ENCODE measurements around the gene TLL2. TPM values are rescaled to one million over a fixed set of nuclear protein-coding genes. Genes with fewer than 3 reads are reported as not detected.

The TLL2 gene
- total RNA-seq, 2 experiments from 2014 or later, result 0.12 to 0.19 TPM

- Mint-ChIP-seq H3K36me3 (peaks cover 20% of the 10 kb centered on the region), H3K4me3 (no peak overlapping the region), H3K27me3 (peaks cover 46% of the 10 kb centered on the region), H3K4me1 (peaks cover 21% of the 10 kb centered on the region), H3K9me3 (no peaks in the 10 kb centered on the region), H3K27ac (no peak overlapping the region)
- DNase-seq, result no peak
Measured at GRCh38 chr10:96516337-96516736, 2.6 kb upstream of the TLL2 start.

- no peaks in the 10 kb centered on the region for H3K9me3 Mint-ChIP-seq
- peaks cover 21% of the 10 kb centered on the region for H3K4me1 Mint-ChIP-seq
- H3K36me3 Mint-ChIP-seq, result peaks cover 4% of the 10 kb centered on the region
- H3K27me3 Mint-ChIP-seq, result peaks cover 48% of the 10 kb centered on the region
- H3K4me3 Mint-ChIP-seq, result peak overlapping the region; percentile 56
- H3K27ac Mint-ChIP-seq, result no peak overlapping the region
- no peak for DNase-seq
Measured at GRCh38 chr10:96513305-96513697, 425 bp downstream of the TLL2 start.

- DNase-seq, result peak; percentile 19
- peaks cover 48% of the 10 kb centered on the region for H3K27me3 Mint-ChIP-seq
- H3K4me3 Mint-ChIP-seq, result peak overlapping the region; percentile 56
Measured at GRCh38 chr10:96512524-96513304, 1.0 kb downstream of the TLL2 start.

DNA sequence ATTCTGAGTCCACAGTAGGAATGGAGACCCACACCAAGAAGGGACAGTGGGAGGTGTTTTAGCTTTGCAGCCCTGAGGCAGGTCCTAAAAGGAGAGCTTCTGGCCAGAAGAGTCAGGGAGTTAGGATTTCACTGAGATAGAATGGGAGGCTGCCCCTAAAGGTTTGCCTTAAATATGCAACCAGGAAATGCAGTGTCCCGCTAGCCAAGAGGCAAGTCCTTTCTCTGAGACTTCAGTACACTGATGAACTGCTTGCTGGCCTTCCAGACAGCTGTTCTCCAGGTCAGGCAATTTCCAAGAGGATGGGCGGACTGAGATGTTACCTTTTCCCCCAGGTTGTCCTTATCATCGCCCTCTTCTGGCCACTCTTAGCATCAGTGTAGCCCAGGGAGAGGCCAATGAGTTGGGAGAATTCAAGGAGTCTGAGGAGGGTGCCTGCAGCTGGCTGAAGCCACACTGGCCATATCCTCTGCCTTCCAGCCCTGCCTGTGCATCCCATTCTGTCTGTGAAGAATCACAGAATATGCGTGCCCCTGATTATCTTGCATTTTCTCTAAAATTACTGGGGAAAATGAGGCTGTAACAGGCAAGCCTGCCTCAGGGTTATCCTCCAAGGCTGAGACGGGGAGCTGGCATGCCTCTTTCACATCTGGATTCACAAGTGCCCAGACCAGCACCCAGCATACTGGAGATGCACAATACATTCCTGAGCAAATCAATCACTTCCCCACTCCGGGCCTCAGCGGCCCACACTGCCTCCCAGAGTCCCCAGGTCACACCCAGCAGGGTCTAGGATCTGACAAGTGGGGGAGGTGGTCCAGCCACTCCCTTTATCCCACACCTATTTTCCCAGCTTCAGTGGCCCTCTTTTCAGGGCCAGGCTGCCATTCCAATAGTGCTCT lies 2.4 kb downstream of the TLL2 start:
- Mint-ChIP-seq H3K4me3 (no peak overlapping the region), H3K9me3 (no peaks in the 10 kb centered on the region)
- peak; percentile 17 for DNase-seq

More at GRCh38 chr10:96512524-96513304, 1.0 kb downstream of the TLL2 start:
- H3K4me1 Mint-ChIP-seq, result peaks cover 21% of the 10 kb centered on the region
- peaks cover 2% of the 10 kb centered on the region for H3K36me3 Mint-ChIP-seq
- no peaks in the 10 kb centered on the region for H3K9me3 Mint-ChIP-seq
- no peak overlapping the region for H3K27ac Mint-ChIP-seq

GRCh38 chr10:96509017-96509641 lies 4.6 kb downstream of the TLL2 start:
- no peaks in the 10 kb centered on the region for H3K9me3 Mint-ChIP-seq
- H3K36me3 Mint-ChIP-seq, result no peaks in the 10 kb centered on the region
- no peak for DNase-seq
- H3K4me3 Mint-ChIP-seq, result no peak overlapping the region
- H3K4me1 Mint-ChIP-seq, result peaks cover 10% of the 10 kb centered on the region
- no peak overlapping the region for H3K27ac Mint-ChIP-seq
- H3K27me3 Mint-ChIP-seq, result peaks cover 21% of the 10 kb centered on the region

More for the DNA sequence above, 2.4 kb downstream of the TLL2 start:
- Mint-ChIP-seq H3K36me3 (peaks cover under 1% of the 10 kb centered on the region), H3K27me3 (peaks cover 42% of the 10 kb centered on the region), H3K27ac (no peak overlapping the region), H3K4me1 (peaks cover 21% of the 10 kb centered on the region)

- DNase-seq, result no peak
- no peak overlapping the region for H3K27ac Mint-ChIP-seq
- peaks cover 9% of the 10 kb centered on the region for H3K27me3 Mint-ChIP-seq
- H3K9me3 Mint-ChIP-seq, result no peaks in the 10 kb centered on the region
- H3K4me3 Mint-ChIP-seq, result no peak overlapping the region
- no peaks in the 10 kb centered on the region for H3K36me3 Mint-ChIP-seq
- peaks cover 1% of the 10 kb centered on the region for H3K4me1 Mint-ChIP-seq
Measured at GRCh38 chr10:96507044-96507443, 6.7 kb downstream of the TLL2 start.

DNA sequence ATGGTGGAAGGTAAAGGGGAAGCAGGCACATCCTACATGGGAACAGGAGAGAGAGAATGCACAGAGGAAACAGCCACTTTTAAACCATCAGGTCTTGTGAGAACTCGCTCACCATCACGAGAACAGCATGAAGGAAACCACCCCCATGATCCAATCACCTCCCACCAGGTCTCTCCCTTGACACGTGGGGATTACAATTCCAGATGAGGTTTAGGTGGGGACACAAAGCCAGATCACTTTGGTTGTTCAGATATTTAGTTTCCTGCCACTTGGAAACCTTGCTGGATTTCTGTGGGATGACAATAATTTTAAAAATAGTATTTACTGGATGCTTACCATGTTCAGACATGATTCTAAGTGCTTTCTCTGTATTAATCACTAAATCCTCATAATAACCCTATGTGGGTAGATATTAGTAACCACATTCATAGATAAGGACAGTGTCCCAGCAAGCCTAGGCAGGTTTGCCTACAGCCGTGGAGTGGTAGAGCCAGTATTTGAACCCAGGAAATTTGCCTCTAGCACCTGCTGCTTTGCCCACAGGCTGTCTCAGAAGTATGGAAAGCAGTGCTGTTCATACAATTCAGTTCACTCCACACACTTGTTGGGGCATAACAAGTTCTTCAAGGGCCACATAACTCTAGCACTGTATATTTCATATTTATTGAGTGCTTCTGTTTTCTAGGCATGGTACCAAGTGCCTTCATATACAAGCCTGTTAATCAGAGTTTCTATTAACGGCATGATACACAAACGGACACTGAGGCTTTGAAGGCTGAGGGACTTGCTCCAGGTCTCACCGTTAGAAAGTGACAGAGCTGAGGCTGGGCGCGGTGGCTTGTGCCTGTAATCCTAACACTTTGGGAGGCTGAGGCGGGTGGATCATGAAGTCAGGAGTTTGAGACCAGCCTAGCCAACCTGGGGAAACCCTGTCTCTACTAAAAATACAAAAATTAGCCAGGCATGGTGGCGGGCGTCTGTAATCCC lies 8.3 kb downstream of the TLL2 start:
- no peak overlapping the region for H3K4me3 Mint-ChIP-seq
- no peak overlapping the region for H3K27ac Mint-ChIP-seq
- H3K9me3 Mint-ChIP-seq, result no peaks in the 10 kb centered on the region
- H3K27me3 Mint-ChIP-seq, result no peaks in the 10 kb centered on the region
- H3K4me1 Mint-ChIP-seq, result no peaks in the 10 kb centered on the region
- DNase-seq, result no peak
- no peaks in the 10 kb centered on the region for H3K36me3 Mint-ChIP-seq

- Mint-ChIP-seq H3K36me3 (no peaks in the 10 kb centered on the region), H3K4me1 (no peaks in the 10 kb centered on the region), H3K9me3 (no peaks in the 10 kb centered on the region), H3K27me3 (no peaks in the 10 kb centered on the region), H3K4me3 (no peak overlapping the region), H3K27ac (no peak overlapping the region)
- no peak for DNase-seq
Measured at GRCh38 chr10:96502561-96503282, 11.0 kb downstream of the TLL2 start.

- no peaks in the 10 kb centered on the region for H3K4me1 Mint-ChIP-seq
- H3K27ac Mint-ChIP-seq, result no peak overlapping the region
- H3K9me3 Mint-ChIP-seq, result no peaks in the 10 kb centered on the region
- no peak overlapping the region for H3K4me3 Mint-ChIP-seq
- DNase-seq, result no peak
- H3K36me3 Mint-ChIP-seq, result no peaks in the 10 kb centered on the region
- H3K27me3 Mint-ChIP-seq, result no peaks in the 10 kb centered on the region
Measured at GRCh38 chr10:96501985-96502384, 11.7 kb downstream of the TLL2 start.

- H3K4me1 Mint-ChIP-seq, result no peaks in the 10 kb centered on the region
- no peak overlapping the region for H3K27ac Mint-ChIP-seq
- H3K4me3 Mint-ChIP-seq, result no peak overlapping the region
- no peak for DNase-seq
- H3K27me3 Mint-ChIP-seq, result peaks cover 3% of the 10 kb centered on the region
- no peaks in the 10 kb centered on the region for H3K36me3 Mint-ChIP-seq
- no peaks in the 10 kb centered on the region for H3K9me3 Mint-ChIP-seq
Measured at GRCh38 chr10:96500519-96500918, 13.2 kb downstream of the TLL2 start.

- no peak overlapping the region for H3K4me3 Mint-ChIP-seq
Measured at GRCh38 chr10:96500050-96500449, 13.7 kb downstream of the TLL2 start.

GRCh38 chr10:96497391-96497790 lies 16.3 kb downstream of the TLL2 start:
- DNase-seq, result no peak
- Mint-ChIP-seq H3K9me3 (no peaks in the 10 kb centered on the region), H3K36me3 (no peaks in the 10 kb centered on the region), H3K4me3 (no peak overlapping the region), H3K4me1 (no peaks in the 10 kb centered on the region), H3K27me3 (peaks cover 7% of the 10 kb centered on the region), H3K27ac (no peak overlapping the region)

More at GRCh38 chr10:96500050-96500449, 13.7 kb downstream of the TLL2 start:
- DNase-seq, result no peak
- peaks cover 3% of the 10 kb centered on the region for H3K27me3 Mint-ChIP-seq
- H3K4me1 Mint-ChIP-seq, result no peaks in the 10 kb centered on the region
- H3K27ac Mint-ChIP-seq, result no peak overlapping the region
- H3K9me3 Mint-ChIP-seq, result no peaks in the 10 kb centered on the region
- H3K36me3 Mint-ChIP-seq, result no peaks in the 10 kb centered on the region

DNA sequence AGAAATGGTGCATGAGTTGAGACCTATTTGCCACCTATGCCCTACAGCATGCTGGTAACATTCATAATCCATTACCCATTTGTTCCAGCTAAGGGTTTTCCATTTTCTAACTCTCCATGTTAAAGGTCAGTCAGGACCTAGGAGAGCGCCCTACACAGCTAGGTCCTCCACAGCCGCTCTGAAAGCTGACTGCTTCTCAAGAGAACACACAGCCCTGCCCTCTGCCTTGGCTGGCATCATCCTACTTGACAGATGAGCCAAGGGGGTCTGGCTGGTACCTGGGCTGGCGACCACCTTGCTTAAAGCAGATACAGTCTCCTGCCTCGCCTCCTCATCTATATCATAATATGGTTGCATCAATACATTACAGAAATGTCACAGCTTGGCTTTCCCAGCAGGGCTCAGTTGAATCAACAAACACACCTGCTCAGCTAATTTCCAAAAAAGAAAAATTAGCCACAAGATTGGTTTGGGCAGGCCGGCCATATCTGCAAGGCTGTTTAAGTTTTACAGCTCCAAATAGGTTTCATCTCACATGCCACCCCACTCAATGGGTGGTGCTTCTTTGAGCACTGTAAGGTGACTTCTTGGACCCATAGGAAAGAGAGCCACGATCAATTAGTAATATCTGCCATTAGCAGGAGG lies 17.3 kb downstream of the TLL2 start:
- Mint-ChIP-seq H3K4me1 (no peaks in the 10 kb centered on the region), H3K27ac (no peak overlapping the region), H3K36me3 (no peaks in the 10 kb centered on the region), H3K27me3 (peaks cover 7% of the 10 kb centered on the region), H3K9me3 (no peaks in the 10 kb centered on the region), H3K4me3 (no peak overlapping the region)
- DNase-seq, result no peak

Measured in activated naive CD8-positive, alpha-beta T cell treated with anti-CD3 and anti-CD28 coated beads for 36 hours (primary cell).